Measurements from ENCODE around the gene SCYL1.

Gene SCYL1

DNA sequence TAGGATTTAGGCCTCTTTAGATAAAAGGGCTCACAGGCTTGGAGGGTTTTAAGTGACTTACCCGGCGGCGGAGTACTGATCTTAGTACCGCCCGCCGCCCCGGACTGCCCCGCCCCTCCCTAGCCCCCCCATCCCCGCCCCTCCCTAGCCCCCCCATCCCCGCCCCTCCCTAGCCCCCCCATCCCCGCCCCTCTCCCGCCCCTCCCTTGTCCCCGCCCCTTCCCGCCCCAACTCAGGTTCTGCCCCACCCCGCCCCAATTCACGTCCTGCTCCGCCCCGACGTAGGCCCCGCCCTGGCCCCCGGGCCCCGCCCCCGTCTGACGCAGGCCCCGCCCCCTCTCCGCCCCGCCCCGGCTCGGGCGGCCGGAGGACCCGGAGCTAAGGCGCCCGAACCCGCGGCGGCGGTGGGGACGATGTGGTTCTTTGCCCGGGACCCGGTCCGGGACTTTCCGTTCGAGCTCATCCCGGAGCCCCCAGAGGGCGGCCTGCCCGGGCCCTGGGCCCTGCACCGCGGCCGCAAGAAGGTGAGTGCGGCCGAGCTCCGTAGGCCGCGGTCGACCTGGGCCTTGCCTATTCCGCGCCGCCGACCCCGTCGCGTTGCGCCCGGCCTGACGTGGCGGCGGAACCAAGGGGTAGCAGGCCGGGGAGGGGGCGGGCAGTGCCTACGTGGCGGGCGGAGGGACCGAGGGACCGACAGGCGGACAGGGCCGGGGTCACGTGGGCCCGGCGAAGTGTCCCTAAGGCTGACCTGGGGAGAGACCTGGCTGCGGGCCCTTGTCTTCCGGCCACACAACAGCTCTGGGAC lies at the start of gene SCYL1:
Gene SCYL1 (plus strand): TSS at position 343 of the 805 bp plus-strand sequence. CDS start 71 bp downstream, at position 414.
- Histone ChIP-seq H3K36me3 (ENCODE audit: control insufficient read depth, insufficient read depth, low read length) (peaks cover 28% of the 10 kb centered on the region), H3K4me1 (ENCODE audit: control insufficient read depth, insufficient read depth, low read length) (peaks cover 13% of the 10 kb centered on the region), H3K27me3 (ENCODE audit: control insufficient read depth, insufficient read depth, low read length) (no peaks in the 10 kb centered on the region), H3K9ac (ENCODE audit: low read length) (peak within 1 kb of the TSS; percentile 81), H3K4me3 (ENCODE audit: low read depth, low read length) (peak within 1 kb of the TSS; percentile 92), H3K9me3 (ENCODE audit: control insufficient read depth, insufficient read depth, low read depth, low read length) (no peaks in the 10 kb centered on the region), H3K27ac (ENCODE audit: low read depth, low read length) (peak within 1 kb of the TSS; percentile 88; the same call in 1 of the 2 replicates)

DNA sequence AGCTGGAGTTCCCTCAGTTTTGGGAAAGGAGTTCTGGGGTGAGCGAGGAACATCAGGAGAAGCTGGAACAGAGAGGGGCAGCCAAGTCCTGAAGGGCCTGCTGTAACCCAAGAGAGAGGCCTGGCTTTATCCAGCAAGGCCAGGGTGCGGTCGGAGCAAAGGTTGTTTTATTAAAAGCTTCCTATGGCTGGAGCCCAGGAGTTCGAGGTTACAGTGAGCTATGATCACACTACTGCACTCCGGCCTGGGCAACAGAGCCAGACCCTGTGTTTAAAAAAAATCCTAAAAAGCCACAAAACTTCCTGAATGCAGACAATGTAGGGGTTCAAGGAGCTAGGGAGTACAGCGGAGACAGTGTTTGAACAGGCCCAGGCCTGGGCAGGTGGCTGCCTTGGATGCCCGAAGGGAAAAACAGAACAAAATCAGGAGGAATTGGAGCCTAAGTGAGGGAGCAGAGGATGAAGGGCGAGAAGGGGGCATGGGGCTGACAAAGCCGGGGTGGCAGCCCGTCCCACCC lies 48.2 kb upstream of the SCYL1 start:
- Histone ChIP-seq H3K9ac (ENCODE audit: low read length) (peak overlapping the region; percentile 99), H3K27ac (ENCODE audit: low read depth, low read length) (peak overlapping the region; percentile 100), H3K4me3 (ENCODE audit: low read depth, low read length) (peak overlapping the region; percentile 96), H3K36me3 (ENCODE audit: control insufficient read depth, insufficient read depth, low read length) (no peaks in the 10 kb centered on the region), H3K9me3 (ENCODE audit: control insufficient read depth, insufficient read depth, low read depth, low read length) (no peaks in the 10 kb centered on the region), H3K27me3 (ENCODE audit: control insufficient read depth, insufficient read depth, low read length) (no peaks in the 10 kb centered on the region), H3K4me1 (ENCODE audit: control insufficient read depth, insufficient read depth, low read length) (peaks cover 44% of the 10 kb centered on the region)

DNA sequence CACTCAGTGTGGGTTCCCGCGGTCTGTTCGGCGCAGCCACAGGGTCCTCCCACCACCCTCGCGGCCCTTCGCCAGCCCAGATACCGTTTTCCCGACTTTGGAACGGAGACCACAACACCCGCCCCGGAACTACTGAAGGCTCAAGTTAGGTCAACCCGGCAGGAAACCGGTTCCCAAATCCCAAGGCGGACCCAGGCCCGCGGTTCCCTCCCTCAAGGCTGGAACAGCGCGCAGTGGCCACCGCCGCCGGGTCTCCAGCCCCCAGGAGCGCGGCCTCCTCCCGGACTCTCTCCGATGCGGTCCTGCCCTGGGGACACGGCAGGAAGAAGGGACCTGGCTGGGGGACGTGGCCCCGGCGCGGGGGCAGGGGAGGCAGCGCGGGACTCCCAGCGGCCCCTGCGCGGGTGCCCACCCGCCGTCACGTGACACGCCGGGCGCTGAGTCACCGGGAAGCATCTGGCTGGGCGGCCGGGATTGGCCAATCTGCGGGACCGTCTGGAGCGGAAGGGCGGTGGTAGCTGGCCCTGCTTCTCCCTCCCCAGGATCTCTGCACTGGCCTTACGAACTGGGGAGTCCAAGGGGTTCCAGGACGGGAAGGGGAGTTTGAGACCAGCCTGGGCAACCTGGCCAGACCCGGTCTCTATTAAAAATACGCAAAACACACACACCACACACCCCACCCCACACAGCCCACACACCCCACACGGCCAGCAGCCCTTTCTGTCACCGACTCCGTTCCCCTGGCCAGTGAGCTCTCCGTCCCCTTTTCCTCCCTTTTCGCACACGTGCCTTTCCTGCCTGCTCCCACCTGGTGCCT lies 47.5 kb upstream of the SCYL1 start:
- H3K9me3 ChIP-seq (ENCODE audit: control insufficient read depth, insufficient read depth, low read depth, low read length): no peaks in the 10 kb centered on the region
- peak overlapping the region; percentile 96 for H3K4me3 ChIP-seq (ENCODE audit: low read depth, low read length)
- H3K36me3 ChIP-seq (ENCODE audit: control insufficient read depth, insufficient read depth, low read length): no peaks in the 10 kb centered on the region
- H3K9ac ChIP-seq (ENCODE audit: low read length): peak overlapping the region; percentile 99
- peak overlapping the region; percentile 100 for H3K27ac ChIP-seq (ENCODE audit: low read depth, low read length)
- no peaks in the 10 kb centered on the region for H3K27me3 ChIP-seq (ENCODE audit: control insufficient read depth, insufficient read depth, low read length)
- peaks cover 40% of the 10 kb centered on the region for H3K4me1 ChIP-seq (ENCODE audit: control insufficient read depth, insufficient read depth, low read length)

DNA sequence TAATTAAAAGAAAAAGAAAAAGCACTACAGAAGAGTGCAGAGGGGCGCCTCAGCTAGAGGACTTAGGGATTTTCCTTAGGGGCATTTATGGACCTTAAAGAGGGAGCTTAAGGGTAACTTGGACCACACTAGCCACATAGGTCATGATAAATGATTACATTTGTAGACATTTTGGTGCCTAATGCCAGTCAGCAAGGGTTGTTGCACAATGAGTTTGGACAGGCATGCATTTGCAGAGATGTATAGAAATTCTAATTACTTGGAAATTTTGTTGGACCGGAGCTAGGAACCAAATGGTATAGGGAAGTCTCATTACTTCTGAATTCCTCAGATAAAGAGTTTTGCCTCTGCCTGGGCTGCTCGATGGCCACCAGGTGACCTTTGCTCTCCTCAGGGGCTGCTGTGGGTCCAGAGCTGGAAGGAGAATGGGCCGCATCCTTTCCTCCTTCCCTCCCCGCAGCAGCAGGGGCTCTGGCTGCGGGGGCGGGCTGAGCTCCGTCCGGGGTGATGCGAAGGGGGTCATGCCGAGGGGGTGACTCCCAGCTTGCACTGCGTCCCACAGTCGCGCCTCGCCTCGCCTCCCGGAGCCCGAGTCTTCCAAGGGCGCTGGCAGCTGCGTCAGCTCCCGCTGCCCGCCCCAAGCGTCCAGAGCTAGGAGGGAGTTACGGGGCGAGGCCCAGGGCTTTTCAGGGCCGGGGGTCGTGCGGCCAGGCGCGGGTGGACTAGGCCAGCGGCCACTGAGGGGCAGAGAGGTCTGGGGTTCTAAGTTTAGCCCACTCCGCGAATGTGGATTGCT lies 46.3 kb upstream of the SCYL1 start:
- Histone ChIP-seq H3K9ac (ENCODE audit: low read length) (peak overlapping the region; percentile 62), H3K9me3 (ENCODE audit: control insufficient read depth, insufficient read depth, low read depth, low read length) (no peaks in the 10 kb centered on the region), H3K4me3 (ENCODE audit: low read depth, low read length) (peak overlapping the region; percentile 22; the same call in 1 of the 2 replicates), H3K36me3 (ENCODE audit: control insufficient read depth, insufficient read depth, low read length) (no peaks in the 10 kb centered on the region), H3K27ac (ENCODE audit: low read depth, low read length) (peak overlapping the region; percentile 68; the same call in 1 of the 2 replicates), H3K4me1 (ENCODE audit: control insufficient read depth, insufficient read depth, low read length) (peaks cover 40% of the 10 kb centered on the region), H3K27me3 (ENCODE audit: control insufficient read depth, insufficient read depth, low read length) (no peaks in the 10 kb centered on the region)

DNA sequence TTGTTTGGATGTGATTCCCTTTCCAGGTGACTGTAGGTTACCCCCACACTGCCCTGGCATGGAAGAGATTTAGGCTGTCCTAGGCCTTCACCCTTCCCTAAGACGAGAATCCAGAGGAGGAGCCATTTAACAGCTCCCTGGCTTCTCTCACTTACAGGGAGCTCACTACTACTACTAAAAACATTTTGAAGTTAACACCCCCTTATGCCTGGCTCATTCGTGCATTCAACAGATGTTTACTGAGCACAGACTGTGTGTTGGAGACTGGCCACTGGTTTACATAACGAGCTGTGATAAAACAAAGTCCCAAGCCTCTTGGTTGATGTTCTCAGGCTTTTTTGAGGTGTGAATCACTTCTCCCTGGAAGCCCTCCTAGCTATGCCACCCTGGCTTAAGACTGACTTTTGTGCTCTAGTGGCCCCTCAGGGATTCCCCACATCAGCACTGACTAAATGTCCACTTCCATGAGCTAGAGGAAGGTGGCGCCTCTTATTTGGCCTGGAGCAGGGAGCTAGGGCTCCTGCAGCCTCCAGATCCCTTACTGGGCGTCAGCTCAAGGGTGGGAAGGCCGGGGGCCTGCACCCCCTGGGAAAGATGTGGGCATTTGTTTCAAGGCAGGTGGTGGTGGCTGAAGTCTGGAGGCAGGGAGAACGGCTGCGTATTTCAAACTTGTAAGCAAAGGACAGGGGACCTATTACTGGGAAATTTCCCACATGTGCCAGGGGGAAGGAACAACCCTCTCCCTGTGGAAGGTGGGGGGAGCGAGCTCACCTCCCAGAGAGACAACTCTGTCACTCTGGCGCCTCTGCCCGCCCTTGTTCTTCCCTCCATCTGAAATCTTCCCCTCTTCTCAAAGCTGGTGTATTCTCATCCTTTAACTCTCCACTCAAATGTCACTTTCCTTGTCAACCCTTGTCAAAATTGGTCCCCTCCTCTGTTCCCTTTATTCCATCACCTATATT lies 45.4 kb upstream of the SCYL1 start:
- H3K9ac ChIP-seq (ENCODE audit: low read length): peak overlapping the region; percentile 62
- peak overlapping the region; percentile 68; the same call in 1 of the 2 replicates for H3K27ac ChIP-seq (ENCODE audit: low read depth, low read length)
- H3K4me1 ChIP-seq (ENCODE audit: control insufficient read depth, insufficient read depth, low read length): peaks cover 40% of the 10 kb centered on the region
- no peaks in the 10 kb centered on the region for H3K36me3 ChIP-seq (ENCODE audit: control insufficient read depth, insufficient read depth, low read length)
- H3K4me3 ChIP-seq (ENCODE audit: low read depth, low read length): 0 out of 2 replicates have a peak overlapping the region, but pooled peaks have one; percentile 22
- no peaks in the 10 kb centered on the region for H3K9me3 ChIP-seq (ENCODE audit: control insufficient read depth, insufficient read depth, low read depth, low read length)
- no peaks in the 10 kb centered on the region for H3K27me3 ChIP-seq (ENCODE audit: control insufficient read depth, insufficient read depth, low read length)

DNA sequence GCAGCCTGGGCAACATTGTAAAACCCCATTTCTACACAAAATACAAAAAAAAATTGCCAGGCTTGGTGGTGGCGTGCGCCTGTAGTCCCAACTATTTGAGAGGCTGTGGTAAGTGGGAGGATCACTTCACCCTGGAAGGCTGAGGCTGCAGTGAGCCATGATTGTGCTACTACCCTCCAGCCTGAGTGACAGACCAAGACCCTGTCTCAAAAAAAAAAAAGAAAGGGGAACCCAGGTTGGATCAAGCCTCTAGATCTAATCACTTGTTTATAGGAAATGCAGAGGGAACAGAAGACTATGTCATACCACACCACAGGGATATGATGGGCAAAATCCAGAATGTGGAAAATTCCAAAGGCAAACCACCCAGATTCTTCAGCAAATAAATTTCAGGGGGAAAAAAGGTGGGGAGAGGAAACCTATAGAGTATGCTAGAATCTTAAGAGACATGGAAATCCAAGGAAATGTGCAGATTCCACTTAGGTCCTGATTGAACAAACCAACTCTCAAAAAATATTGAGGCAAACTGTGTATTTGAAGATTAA lies 42.5 kb upstream of the SCYL1 start:
- no peaks in the 10 kb centered on the region for H3K9me3 ChIP-seq (ENCODE audit: control insufficient read depth, insufficient read depth, low read depth, low read length)
- H3K4me1 ChIP-seq (ENCODE audit: control insufficient read depth, insufficient read depth, low read length): peaks cover 55% of the 10 kb centered on the region
- no peaks in the 10 kb centered on the region for H3K27me3 ChIP-seq (ENCODE audit: control insufficient read depth, insufficient read depth, low read length)
- H3K36me3 ChIP-seq (ENCODE audit: control insufficient read depth, insufficient read depth, low read length): no peaks in the 10 kb centered on the region
- H3K4me3 ChIP-seq (ENCODE audit: low read depth, low read length): no peak overlapping the region
- no peak overlapping the region for H3K9ac ChIP-seq (ENCODE audit: low read length)
- H3K27ac ChIP-seq (ENCODE audit: low read depth, low read length): no peak overlapping the region

DNA sequence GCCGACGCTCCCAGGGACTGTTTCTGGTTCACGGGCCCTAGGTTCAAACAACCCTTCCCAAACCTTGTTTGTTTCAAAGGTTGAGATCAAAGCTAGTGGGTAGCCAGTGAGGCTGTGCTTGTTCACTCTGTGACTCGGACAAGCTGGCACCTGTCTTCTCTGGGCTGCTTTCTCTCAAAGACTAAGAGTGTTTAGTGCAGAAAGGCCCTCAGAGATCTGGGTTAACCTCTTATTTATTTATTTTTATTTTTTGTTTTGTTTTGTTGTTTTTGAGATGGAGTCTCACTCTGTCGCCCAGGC lies 39.0 kb upstream of the SCYL1 start:
- no peaks in the 10 kb centered on the region for H3K9me3 ChIP-seq (ENCODE audit: control insufficient read depth, insufficient read depth, low read depth, low read length)
- H3K27ac ChIP-seq (ENCODE audit: low read depth, low read length): peak overlapping the region; percentile 49; the same call in 1 of the 2 replicates
- peak overlapping the region; percentile 55 for H3K9ac ChIP-seq (ENCODE audit: low read length)
- peak overlapping the region; percentile 17; the same call in 1 of the 2 replicates for H3K4me3 ChIP-seq (ENCODE audit: low read depth, low read length)
- H3K36me3 ChIP-seq (ENCODE audit: control insufficient read depth, insufficient read depth, low read length): no peaks in the 10 kb centered on the region
- H3K27me3 ChIP-seq (ENCODE audit: control insufficient read depth, insufficient read depth, low read length): no peaks in the 10 kb centered on the region
- peaks cover 61% of the 10 kb centered on the region for H3K4me1 ChIP-seq (ENCODE audit: control insufficient read depth, insufficient read depth, low read length)

DNA sequence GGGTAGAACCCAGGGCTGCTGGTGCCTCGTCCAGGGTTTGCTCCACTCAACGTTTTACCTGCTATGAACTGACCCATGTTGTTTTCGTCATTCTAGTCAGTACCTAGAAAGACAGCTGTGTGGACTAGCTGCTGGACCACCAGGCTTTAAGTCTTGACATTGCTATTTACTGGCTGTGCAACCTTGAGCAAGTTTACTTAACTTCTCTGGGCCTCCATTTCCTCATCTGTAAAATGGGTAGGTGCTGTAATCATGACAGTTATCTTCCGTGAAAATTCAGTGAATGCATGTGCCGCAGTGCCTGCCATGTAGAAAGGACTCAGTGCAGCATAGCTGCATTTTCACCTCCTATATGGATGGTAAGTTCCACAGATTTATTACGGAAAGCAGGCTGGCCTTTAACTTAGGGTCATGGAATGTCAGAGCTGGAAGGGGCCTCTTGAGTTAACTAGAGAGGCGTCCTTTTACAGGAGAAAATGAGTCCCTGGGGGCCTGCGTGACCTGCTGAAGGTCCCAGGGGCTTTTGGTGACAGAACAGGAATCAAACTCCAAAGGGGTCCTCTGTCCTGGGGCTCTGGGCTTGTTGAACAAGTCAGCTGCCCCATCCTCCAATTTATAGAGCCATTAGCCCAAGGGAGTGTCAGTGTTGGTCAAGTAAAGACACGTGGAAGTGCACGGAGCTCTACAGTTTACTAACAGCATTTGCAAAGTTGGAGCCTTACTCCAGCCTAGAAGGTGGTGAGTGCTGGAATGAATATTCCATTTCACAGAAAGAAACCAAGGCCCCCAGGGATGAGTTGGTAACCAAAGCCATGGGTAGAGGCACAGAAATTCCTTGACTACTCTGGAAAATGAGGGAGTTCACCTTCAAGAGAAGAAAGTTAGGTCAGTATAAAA lies 38.1 kb upstream of the SCYL1 start:
- H3K9ac ChIP-seq (ENCODE audit: low read length): peak overlapping the region; percentile 61
- H3K36me3 ChIP-seq (ENCODE audit: control insufficient read depth, insufficient read depth, low read length): no peaks in the 10 kb centered on the region
- H3K27ac ChIP-seq (ENCODE audit: low read depth, low read length): peak overlapping the region; percentile 73
- H3K9me3 ChIP-seq (ENCODE audit: control insufficient read depth, insufficient read depth, low read depth, low read length): no peaks in the 10 kb centered on the region
- peaks cover 65% of the 10 kb centered on the region for H3K4me1 ChIP-seq (ENCODE audit: control insufficient read depth, insufficient read depth, low read length)
- H3K27me3 ChIP-seq (ENCODE audit: control insufficient read depth, insufficient read depth, low read length): no peaks in the 10 kb centered on the region
- H3K4me3 ChIP-seq (ENCODE audit: low read depth, low read length): no peak overlapping the region
